HG03175 (cell line): Measurements from ENCODE around the gene DBF4.
"Not testable (repeated sequence)": the region's sequence is repeated elsewhere in the genome, so short reads cannot be mapped to it uniquely, and the experiment has no call there.

Experiments used
- ATAC-seq: cut with Tn5 transposase; IDR thresholded peaks from one replicate; pipeline ENCODE4 v1.9.1; 2021; ENCODE audit warnings: mild to moderate bottlenecking, moderate library complexity; ENCODE audit not compliant: unreplicated experiment

The DBF4 gene

DNA sequence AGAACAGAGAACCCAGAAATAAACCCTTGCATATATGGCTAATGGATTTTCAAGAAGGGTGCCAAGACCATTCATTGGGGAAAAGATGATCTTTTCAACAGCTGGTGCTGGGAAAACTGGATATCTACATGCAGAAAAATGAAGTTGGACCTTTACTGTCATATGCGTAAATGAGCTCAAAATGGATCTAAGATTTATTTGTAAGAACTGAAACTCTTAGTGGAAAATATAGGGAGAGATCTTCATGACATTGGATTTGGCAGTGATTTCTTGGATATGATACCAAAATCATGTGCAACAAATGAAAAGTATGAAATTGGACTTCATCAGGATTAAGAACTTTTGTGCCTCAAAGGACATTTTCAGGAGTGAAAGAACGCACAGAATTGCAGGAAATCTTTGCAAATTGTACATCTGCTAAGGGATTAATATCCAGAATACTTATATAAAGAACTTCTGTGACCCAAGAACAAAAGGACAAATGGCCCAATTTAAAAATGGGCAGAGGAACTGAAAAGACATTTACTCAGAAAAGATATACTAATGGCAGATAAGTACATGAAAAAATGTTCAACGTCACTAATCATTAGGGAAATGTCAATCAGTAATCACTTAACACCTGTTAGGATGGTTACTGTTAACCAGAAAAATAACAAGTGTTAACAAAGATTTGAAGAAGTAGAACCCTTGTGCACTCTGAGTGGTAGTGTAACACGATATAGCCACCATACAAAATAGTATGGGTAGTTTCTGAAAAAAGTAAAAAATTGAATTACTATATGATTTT, 6.1 kb downstream of the DBF4 start:
- ATAC-seq = peak; percentile 46

DNA sequence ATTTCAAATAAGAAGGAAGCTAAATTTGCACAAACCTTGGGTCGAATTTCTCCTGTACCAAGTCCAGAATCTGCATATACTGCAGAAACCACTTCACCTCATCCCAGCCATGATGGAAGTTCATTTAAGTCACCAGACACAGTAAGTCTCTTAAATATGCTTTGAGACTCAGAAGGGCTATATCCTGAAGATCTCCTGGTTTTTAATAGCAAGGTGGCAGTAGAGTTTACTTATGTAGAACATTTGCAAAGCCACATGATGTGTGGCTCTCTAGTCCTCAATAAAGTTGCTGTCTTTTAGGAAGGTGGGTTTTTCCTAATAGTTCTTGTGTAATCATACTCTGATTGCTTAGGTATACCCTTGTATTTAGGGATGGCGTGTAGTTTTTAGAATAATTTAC, 8.7 kb downstream of the DBF4 start:
- ATAC-seq = no peak

DNA sequence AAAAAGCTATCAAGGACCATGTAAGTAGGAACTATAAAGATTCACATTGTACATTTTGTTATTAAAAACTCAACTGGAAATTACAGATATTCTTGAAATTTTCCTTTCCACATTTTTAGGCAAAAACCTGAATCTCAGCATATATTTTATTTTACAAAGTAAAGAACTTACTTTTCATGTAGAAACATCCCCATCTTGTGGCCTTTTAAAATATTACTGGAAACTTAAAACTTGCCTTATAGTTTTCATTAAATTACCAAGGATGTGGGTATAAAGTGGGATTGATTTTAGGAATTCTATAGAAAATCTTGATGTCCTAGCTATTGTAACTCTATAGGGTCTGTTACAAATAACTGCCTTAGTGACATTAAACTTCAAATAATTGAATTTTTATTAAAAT, 10.6 kb downstream of the DBF4 start:
- no peak for ATAC-seq

DNA sequence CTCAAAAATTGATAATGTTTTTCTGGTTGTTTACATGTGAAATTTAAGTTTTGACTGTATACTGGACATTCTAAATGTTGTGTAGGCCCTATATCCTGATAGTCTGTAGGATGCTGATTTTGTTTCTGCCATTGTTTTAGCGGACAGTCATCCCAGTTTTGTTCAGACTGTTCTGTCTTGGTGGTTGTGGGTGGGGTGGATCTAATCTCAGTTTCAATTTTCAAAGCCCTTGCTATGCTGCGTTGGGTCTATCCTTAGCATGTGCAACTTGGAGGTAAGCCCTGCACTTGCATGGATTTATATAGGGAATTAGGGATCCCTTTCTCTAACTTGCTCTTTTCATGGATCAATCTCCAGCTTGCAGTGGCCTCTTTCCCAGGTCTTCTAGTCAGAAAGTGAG, 19.1 kb downstream of the DBF4 start:
- no peak for ATAC-seq

DNA sequence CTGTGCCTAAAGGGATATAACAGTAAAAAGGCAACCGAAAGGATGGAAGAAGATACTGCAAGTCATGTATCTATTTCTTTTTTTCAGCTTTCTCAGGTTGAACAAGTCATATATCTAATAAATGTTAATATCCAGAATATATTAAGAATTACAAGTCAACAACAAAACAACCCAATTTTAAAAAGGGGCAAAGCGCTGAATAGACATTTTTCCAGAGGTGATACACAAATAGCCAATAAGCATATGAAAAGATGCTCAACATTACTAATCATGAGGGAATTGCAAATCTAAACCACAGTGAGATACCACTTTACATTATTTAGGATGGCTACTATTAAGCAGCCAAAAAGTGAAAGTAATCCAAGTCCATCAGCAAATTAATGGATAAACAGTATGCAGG, 23.0 kb downstream of the DBF4 start:
- no peak for ATAC-seq

DNA sequence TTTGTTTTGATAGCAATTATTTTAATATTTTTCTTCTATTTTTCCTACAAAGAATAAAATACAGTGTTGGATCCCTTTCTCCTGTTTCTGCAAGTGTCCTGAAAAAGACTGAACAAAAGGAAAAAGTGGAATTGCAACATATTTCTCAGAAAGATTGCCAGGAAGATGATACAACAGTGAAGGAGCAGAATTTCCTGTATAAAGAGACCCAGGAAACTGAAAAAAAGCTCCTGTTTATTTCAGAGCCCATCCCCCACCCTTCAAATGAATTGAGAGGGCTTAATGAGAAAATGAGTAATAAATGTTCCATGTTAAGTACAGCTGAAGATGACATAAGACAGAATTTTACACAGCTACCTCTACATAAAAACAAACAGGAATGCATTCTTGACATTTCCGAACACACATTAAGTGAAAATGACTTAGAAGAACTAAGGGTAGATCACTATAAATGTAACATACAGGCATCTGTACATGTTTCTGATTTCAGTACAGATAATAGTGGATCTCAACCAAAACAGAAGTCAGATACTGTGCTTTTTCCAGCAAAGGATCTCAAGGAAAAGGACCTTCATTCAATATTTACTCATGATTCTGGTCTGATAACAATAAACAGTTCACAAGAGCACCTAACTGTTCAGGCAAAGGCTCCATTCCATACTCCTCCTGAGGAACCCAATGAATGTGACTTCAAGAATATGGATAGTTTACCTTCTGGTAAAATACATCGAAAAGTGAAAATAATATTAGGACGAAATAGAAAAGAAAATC, 31.0 kb downstream of the DBF4 start:
- not testable (repeated sequence) for ATAC-seq

DNA sequence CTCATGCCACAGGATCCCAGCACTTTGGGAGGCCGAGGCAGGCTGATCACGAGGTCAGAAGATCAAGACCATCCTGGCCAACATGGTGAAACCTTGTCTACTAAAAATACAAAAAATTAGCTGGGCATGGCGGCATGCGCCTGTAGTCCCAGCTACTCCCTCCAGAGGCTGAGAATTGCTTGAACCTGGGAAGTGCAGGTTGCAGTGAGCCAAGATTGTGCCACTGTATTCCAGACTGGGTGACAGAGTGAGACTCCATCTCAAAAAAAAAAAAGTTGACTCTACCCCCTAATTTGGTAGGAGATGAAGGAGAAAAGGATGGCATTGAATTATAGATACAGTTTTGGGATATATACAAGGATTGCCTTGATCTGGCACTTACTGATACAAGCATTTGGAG, 32.5 kb downstream of the DBF4 start:
- ATAC-seq = not testable (repeated sequence)

DNA sequence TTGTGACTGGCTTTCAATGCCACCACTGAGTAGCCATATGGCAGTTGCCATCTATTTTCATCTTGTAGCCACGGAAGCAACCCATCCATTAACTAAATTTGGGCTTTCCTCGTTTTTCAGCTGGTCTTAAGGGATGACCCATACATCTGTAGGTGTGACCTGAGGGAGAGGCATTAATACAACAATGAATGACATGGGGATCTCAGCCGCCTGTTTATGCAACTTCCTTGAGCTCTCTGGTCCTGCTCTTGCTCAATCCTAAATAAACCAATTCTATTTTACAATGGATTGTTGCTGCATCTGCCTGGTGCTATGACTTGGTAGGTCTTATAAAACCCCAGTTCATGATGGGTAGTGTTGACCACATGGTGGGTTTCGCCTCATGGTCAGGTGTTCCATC, 35.8 kb downstream of the DBF4 start:
- ATAC-seq = no peak

DNA sequence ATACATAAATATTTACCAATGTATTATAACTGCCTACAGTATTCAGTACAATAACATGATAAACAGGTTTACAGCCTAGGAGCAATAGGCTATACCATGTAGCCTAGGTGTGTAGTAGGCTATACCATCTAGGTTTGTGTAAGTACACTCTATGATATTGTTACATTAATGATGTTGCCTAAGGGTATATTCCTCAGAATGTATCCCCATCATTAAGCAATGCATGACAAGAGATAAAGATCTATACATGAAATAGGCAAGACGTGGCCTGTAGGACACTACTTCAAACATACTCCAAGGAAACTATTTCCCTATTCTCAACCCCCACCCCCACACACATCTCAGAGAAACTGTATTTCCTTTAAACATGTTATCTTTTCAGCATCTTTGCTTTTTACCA, 42.4 kb downstream of the DBF4 start:
- ATAC-seq = no peak

DNA sequence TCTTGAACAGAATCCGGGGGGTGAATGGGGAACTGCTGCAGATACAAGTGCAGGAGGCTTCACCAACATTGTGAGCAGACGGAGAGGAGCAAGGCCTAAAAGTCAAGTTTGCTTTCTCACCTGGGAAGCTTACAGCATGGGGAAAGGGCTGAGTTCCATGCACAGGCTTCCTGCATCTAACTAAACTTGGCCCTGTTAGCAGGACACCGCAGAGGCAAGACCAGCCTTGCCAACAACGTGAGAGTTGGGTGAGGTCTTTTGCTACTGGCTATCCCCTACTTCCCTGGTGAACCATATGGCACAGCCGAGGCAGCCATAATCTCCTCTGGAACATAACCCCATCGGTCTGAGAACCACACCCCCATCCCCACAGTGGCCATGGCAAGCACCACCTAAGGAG, 43.6 kb downstream of the DBF4 start:
- no peak for ATAC-seq

DNA sequence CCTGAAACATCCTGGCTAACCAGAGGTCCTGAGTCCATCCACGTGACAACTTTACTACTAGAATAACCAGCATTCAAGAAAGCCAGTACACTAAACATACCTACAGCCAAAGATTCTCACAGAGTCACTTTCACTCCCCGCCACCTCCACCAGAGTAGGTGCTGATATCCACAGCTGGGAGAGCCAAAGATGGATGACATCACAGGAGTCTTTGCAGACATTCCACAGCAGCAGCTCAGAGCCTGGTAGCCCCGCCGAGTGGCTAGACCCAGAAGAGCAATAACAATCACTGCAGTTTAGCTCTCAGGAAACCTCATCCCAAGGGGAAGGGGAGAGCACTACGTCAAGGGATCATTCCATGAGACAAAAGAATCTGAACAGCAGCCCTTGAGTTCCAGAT, 44.3 kb downstream of the DBF4 start:
- no peak for ATAC-seq

DNA sequence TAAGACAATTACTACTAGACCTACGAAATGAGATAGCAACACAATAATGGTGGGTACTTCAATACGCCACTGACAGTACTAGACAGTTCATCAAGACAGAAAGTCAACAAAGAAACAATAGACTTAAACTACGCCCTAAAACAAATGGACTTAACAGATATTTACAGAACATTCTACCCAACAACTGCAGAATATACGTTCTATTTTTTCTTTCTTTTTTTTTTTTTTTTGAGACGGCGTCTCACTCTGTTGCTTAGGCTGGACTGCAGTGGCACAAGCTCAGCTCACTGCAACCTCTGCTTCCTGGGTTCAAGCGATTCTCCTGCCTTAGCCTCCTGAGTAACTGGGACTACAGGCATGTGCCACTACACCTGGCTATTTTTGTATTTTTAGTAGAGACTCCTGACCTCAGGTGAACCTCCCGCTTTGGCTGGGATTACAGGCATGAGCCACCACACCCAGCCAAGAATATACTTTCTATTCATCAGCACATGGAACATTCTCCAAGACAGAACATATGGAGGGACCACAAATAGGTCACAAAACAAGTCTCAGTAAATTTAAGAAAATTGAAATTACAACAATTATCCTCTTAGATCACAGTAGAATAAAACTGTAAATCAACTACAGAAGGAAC, 46.6 kb downstream of the DBF4 start:
- not testable (repeated sequence) for ATAC-seq

DNA sequence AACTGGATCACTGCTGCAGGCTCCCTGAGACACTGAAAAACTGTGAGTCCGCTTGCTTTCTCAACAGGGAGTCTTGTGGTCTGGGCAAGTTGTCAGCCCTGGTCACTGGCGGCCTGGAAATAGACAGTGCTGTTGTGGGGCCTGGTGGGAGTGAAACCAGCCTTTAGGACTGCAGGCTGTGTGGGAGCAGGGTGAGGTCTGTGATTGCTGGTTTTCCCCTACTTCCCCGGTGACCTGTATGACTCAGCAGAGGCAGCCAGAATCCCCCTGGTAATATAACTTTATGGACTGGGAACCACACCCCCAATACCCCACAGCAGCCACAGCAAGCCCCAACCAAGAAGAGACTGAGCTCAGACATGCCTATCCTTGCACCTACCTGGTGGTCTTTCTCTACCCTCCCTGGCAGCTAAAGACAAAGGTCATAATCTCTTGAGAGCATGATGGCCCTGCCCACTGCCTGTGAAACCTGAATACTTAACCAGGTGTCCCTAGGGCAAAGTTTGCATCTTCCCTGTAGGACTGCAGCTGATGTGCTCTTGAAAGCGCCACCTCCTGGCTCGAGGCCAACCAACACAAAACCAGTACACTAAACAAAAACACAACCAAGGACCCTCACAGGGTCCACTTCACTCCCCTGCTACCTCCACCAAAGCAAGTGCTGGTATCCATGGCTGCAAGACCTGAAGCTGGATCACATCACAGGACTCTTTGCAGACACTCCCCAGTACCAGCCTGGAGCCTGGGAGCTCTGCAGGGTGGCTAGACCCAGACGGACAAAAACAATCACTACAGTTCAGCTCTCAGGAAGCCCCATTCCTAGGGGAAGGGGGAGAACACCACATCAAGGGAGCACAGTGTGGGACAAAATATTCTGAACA, 50.5 kb downstream of the DBF4 start:
- ATAC-seq = peak; percentile 96

DNA sequence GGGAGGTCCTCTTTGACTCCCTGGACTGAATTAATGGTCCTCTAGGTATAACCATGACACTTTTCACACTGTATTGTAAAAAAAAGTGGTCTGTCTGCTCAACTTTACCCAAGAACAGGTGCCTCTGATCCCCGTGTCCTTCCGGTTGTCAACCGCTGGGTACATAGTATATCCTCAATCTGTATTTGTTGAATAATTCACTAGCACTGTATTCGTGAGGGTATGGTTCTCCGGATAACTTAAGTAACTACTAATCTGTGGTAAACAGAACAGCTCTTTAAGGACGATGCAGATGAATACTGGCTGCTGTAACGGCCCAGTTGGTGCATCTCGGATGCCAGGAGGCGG, 57.3 kb downstream of the DBF4 start:
- ATAC-seq = peak; percentile 19

DNA sequence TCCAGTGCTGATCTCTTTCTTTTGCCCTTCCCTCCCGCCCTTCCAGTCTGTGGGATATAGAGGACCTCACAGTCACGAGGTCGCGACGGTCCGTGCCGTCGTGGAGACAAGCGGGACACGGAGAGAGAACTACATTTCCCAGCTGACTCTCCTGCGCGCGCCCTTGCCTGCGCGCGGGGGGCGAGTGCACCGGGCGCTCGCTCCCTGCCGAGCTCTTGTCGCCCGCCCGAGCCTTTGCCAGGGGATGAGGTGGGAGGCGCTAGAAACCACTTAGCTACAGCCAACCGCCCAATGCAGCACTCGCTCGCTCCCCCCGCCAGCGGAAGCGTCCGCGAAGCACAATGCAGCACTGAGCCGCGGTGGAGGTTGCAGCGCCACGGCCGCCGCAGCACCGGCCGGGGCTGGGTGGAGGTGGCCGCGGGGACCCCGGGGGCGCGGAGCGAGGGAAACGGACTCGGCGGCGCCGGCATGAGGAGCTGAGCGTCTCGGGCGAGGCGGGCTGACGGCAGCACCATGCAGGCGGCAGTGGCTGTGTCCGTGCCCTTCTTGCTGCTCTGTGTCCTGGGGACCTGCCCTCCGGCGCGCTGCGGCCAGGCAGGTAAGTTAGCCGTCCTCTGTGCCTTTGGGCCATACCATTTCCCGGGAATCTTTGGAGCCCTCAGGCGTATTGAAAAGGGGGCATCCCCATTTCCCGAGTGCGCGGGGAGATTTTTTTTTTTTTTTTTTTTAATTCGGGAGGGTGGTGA, 57.8 kb downstream of the DBF4 start, which contains the start of gene ADAM22:
TSS of gene ADAM22 (plus strand) at position 299 of the 746 bp plus-strand sequence. CDS start at position 514, 215 bp downstream.
- peak; percentile 97 for ATAC-seq

DNA sequence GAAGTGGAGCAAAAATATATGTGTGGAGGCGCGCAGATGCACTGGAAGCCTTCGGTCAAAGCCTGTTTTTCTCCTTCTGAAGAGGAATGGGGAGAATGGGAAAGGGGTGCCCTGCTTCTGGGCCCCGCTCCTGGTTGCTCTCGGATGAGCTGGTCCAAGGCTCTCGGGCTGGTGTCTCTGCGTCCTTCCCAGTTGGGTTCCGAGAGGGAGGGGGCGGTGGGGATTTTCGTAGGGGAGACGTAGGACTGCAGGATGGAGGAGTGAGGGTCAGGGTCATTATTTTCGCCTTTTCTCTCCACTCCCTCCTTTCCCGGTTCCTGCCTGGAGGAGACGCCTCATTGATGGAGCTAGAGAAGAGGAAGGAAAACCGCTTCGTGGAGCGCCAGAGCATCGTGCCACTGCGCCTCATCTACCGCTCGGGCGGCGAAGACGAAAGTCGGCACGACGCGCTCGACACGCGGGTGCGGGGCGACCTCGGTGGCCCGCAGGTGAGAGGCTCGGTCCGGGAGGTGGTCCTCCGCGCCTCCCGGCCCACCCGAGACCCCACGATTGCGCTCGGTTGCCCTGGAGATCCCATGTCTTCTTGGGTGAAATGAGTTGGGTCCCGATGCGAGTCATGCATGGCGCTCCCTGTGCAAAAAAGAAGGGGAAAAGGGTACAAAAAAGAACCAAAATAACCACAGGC, 58.5 kb downstream of the DBF4 start:
- ATAC-seq = peak; percentile 2

DNA sequence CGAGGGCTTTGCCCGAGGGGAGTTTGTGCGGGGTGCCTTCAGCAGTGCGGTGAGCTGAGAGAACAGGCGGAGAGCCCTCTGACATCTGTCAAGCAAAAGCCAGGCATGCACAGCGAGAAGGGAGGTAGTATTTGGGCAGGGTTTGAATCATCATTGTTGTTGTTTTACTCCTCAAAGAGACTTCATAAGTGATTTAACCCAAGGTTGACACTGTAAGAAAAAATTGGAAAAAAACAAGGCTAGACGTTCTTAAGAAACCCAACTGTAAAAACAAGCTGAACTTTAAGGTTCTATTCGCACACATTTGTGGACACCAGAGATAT, 59.1 kb downstream of the DBF4 start:
- no peak for ATAC-seq

DNA sequence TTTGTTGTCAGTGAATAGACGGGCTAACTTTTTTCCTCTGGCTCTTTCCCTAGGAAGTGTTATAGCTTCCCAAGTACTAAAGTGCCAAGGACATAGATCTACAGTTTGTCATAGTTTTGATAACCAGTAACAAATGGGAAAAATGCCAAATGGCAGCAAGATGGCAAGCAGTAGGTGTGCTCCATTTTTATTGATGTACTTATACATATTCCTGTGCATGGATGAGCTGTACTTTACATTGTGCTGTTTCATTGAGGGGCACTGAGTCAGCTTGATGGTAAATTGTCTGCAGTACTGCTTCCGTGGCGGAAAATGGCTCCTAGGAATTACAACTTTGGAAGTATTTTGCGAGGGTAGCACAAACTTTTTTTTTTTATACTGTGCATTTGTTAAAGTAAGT, 64.8 kb downstream of the DBF4 start:
- ATAC-seq = no peak

DNA sequence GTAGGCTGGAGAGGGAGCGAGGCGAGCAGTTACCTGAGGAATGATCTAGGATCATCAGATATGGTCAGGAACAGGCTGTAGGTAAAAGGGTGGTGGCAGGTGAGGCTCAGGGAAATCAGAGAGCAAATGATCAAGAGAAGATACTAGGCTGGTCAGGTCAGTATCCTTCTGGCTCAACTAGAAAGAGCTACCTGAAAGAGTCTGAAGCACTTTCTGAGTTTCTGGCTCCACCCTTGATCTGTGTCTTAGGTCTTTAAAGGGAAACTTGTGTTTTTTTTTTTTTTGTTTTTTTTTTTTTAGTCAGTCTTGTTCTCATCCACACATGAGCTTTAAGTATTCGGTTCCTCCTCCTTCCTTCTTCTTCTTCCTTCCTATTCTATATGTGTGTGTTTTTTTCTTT, 68.3 kb downstream of the DBF4 start:
- no peak for ATAC-seq

DNA sequence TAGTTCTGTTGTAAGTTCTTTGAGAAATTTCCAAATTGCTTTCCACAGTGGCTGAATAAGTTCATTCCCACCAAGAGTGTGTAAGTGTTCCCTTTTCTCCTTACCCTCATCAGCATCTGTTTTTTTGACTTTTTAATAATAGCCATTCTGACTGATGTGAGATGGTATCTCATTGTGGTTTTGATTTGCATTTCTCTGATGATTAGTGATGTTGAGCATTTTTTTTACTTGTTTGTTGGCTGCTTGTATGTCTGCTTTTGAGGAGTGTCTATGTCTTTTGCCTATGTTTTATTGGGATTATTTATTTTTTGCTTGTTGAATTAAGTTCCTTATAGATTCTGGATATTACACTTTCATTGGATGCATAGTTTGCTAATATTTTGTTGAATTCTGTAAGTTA, 69.6 kb downstream of the DBF4 start:
- not testable (repeated sequence) for ATAC-seq
